Mammary epithelial cell (primary cell): ENCODE measurements around the gene SLC1A4.

Experiments used
- CTCF ChIP-seq, 2 donors: IDR thresholded peaks in 1 of 2; conservative IDR thresholded peaks in 1 of 2; 2 replicates each; pipeline ENCODE4 v1.5.1; 2011 to 2012; ENCODE audit warnings: inconsistent platforms in 2 of 2, low read length in 2 of 2, mild to moderate bottlenecking in 2 of 2, control low read depth in 1 of 2, low read depth in 1 of 2; ENCODE audit not compliant: insufficient read depth in 1 of 2; ENCODE audit errors: extremely low read depth in 1 of 2
- EZH2 ChIP-seq: IDR thresholded peaks from 2 replicates; pipeline ENCODE4 v1.6.1; 2012; ENCODE audit warnings: low read length, inconsistent platforms, borderline replicate concordance

- TF ChIP-seq EZH2 (no peak), CTCF (conservative IDR thresholded peaks at IDR 0.05 in 1 of 2, IDR thresholded peaks at IDR 0.05 in 1 of 2; ENCODE audit: extremely low read depth in 1 of 2, insufficient read depth in 1 of 2, low read depth in 1 of 2, low read length in 2 of 2) (no peak)
Measured at GRCh38 chr2:65061910-65062339, 72.7 kb downstream of the SLC1A4 start.
